KG1 (cell line): ENCODE measurements around the gene MRPL34.

ENCODE experiments used
- DNase-seq: peaks from one replicate; lab custom pipeline; 2025; lab: John Stamatoyannopoulos, UW

The MRPL34 gene

GRCh38 chr19:17309965-17310461 lies 4.3 kb downstream of the MRPL34 start:
- DNase-seq: no peak

GRCh38 chr19:17311455-17312188 lies 6.0 kb downstream of the MRPL34 start:
- DNase-seq: no peak

- no peak for DNase-seq
Observed at GRCh38 chr19:17312189-17313113, 6.8 kb downstream of the MRPL34 start.

GRCh38 chr19:17314007-17314593 lies 8.4 kb downstream of the MRPL34 start:
- DNase-seq: no peak

GRCh38 chr19:17318966-17319365 lies 13.3 kb downstream of the MRPL34 start:
- no peak for DNase-seq

GRCh38 chr19:17319473-17320238 lies 14.0 kb downstream of the MRPL34 start:
- no peak for DNase-seq

- no peak for DNase-seq
Observed at GRCh38 chr19:17320435-17320834, 14.8 kb downstream of the MRPL34 start.

- no peak for DNase-seq
Observed at GRCh38 chr19:17321655-17322489, 16.2 kb downstream of the MRPL34 start.

- no peak for DNase-seq
Observed at GRCh38 chr19:17322854-17323253, 17.2 kb downstream of the MRPL34 start.

- DNase-seq: no peak
Observed at GRCh38 chr19:17323300-17323963, 17.8 kb downstream of the MRPL34 start.

- no peak for DNase-seq
Observed at GRCh38 chr19:17323964-17324332, 18.3 kb downstream of the MRPL34 start.

- no peak for DNase-seq
Observed at GRCh38 chr19:17324357-17325114, 18.9 kb downstream of the MRPL34 start.

GRCh38 chr19:17325133-17325532 lies 19.5 kb downstream of the MRPL34 start:
- DNase-seq: no peak

GRCh38 chr19:17325881-17326594 lies 20.4 kb downstream of the MRPL34 start:
- no peak for DNase-seq

- DNase-seq: no peak
Observed at GRCh38 chr19:17326595-17326966, 20.9 kb downstream of the MRPL34 start.

- no peak for DNase-seq
Observed at GRCh38 chr19:17327068-17327653, 21.5 kb downstream of the MRPL34 start.

GRCh38 chr19:17327654-17328516 lies 22.2 kb downstream of the MRPL34 start:
- no peak for DNase-seq
